Activated effector memory CD4-positive, alpha-beta T cell treated with Interleukin-2 at 50 U/mL for 16 hours (primary cell): ENCODE data around the gene CFAP69.

Source experiments
- DNase-seq: peaks from one replicate; pipeline ENCODE4 v3.0.0-alpha.2; 2020

CFAP69 gene

GRCh38 chr7:90244909-90245851 lies at the start of gene CFAP69:
Gene CFAP69 (plus strand): TSS chr7:90245174. CDS start chr7:90245425, 251 bp downstream.
- DNase-seq: peak; percentile 72

- no peak for DNase-seq
Measured at GRCh38 chr7:90201500-90202195, 43.3 kb upstream of the CFAP69 start.

- DNase-seq: no peak
Measured at GRCh38 chr7:90207956-90208355, 37.0 kb upstream of the CFAP69 start.

- DNase-seq: no peak
Measured at GRCh38 chr7:90209776-90210175, 35.2 kb upstream of the CFAP69 start.

- no peak for DNase-seq
Measured at GRCh38 chr7:90210475-90210874, 34.5 kb upstream of the CFAP69 start.

GRCh38 chr7:90210981-90211380 lies 34.0 kb upstream of the CFAP69 start:
- DNase-seq: no peak

- no peak for DNase-seq
Measured at GRCh38 chr7:90211391-90212148, 33.4 kb upstream of the CFAP69 start, which contains the start of gene STEAP2. Gene STEAP2 (plus strand): TSS chr7:90211740. CDS start chr7:90225083, 13,343 bp downstream.

- no peak for DNase-seq
Measured at GRCh38 chr7:90212149-90212495, 32.9 kb upstream of the CFAP69 start.

- DNase-seq: no peak
Measured at GRCh38 chr7:90213521-90213920, 31.5 kb upstream of the CFAP69 start.

GRCh38 chr7:90216080-90216674 lies 28.8 kb upstream of the CFAP69 start:
- no peak for DNase-seq

GRCh38 chr7:90216771-90217170 lies 28.2 kb upstream of the CFAP69 start:
- DNase-seq: no peak

GRCh38 chr7:90222390-90222789 lies 22.6 kb upstream of the CFAP69 start:
- no peak for DNase-seq

GRCh38 chr7:90222811-90223725 lies 21.9 kb upstream of the CFAP69 start:
- no peak for DNase-seq

- no peak for DNase-seq
Measured at GRCh38 chr7:90224195-90224594, 20.8 kb upstream of the CFAP69 start.

- no peak for DNase-seq
Measured at GRCh38 chr7:90225181-90225580, 19.8 kb upstream of the CFAP69 start.

GRCh38 chr7:90225601-90226000 lies 19.4 kb upstream of the CFAP69 start:
- DNase-seq: no peak

- DNase-seq: no peak
Measured at GRCh38 chr7:90227259-90227658, 17.7 kb upstream of the CFAP69 start.

GRCh38 chr7:90229682-90230081 lies 15.3 kb upstream of the CFAP69 start:
- DNase-seq: no peak

GRCh38 chr7:90230834-90231233 lies 14.1 kb upstream of the CFAP69 start:
- DNase-seq: no peak

GRCh38 chr7:90231304-90231703 lies 13.7 kb upstream of the CFAP69 start:
- no peak for DNase-seq

- no peak for DNase-seq
Measured at GRCh38 chr7:90232430-90232829, 12.5 kb upstream of the CFAP69 start.

- DNase-seq: no peak
Measured at GRCh38 chr7:90233569-90233968, 11.4 kb upstream of the CFAP69 start.
